Measurements from ENCODE around the gene APOLD1. TPM values are rescaled to one million over a fixed set of nuclear protein-coding genes. Genes with fewer than 3 reads are reported as not detected.
"Not testable (repeated sequence)": the region's sequence is repeated elsewhere in the genome, so short reads cannot be mapped to it uniquely, and the experiment has no call there.

The APOLD1 gene
- polyA plus RNA-seq, 1 experiment = 7.2 TPM

- no peaks in the 10 kb centered on the region for H3K36me3 ChIP-seq (ENCODE audit: control insufficient read depth, insufficient read depth, low read length)
- DNase-seq (ENCODE audit: low read depth) = no peak
- TF ChIP-seq CTCF (IDR thresholded peaks at IDR 0.05; ENCODE audit: insufficient read depth, low read depth, low read length) = no peak
- POLR2A ChIA-PET = interaction anchor here (0.8 kb wide), 1 partner anchor 178 kb away, joined by 17 read pairs; no protein-coding TSS in a partner anchor
- no peaks in the 10 kb centered on the region for H3K27me3 ChIP-seq (ENCODE audit: control insufficient read depth, insufficient read depth, low read length)
- H3K4me3 ChIP-seq (ENCODE audit: low read depth, low read length) = no peak overlapping the region
- CTCF ChIA-PET = interaction anchor here (1.4 kb wide), 1 partner anchor 19 kb away, joined by 3 read pairs; no protein-coding TSS in a partner anchor
Measured at GRCh38 chr12:12806784-12807516, 21.5 kb downstream of the APOLD1 start.

- H3K27me3 ChIP-seq (ENCODE audit: control insufficient read depth, insufficient read depth, low read length); H3K36me3 ChIP-seq (ENCODE audit: control insufficient read depth, insufficient read depth, low read length); DNase-seq (ENCODE audit: low read depth); CTCF ChIA-PET; H3K4me3 ChIP-seq (ENCODE audit: low read depth, low read length): not testable (repeated sequence)
- POLR2A ChIA-PET = interaction anchor here (0.8 kb wide), 1 partner anchor 178 kb away, joined by 17 read pairs; no protein-coding TSS in a partner anchor
Measured at GRCh38 chr12:12807517-12807903, 22.1 kb downstream of the APOLD1 start.

GRCh38 chr12:12807970-12808702 lies 22.7 kb downstream of the APOLD1 start:
- no peak for DNase-seq (ENCODE audit: low read depth)
- ChIA-PET CTCF (no interaction called here), POLR2A (interaction anchor here (0.6 to 0.7 kb wide), 2 partner anchors 11 to 83 kb away, joined by 3 read pairs; no protein-coding TSS in a partner anchor)

GRCh38 chr12:12810553-12811021 lies 25.1 kb downstream of the APOLD1 start:
- Histone ChIP-seq H3K36me3 (ENCODE audit: control insufficient read depth, insufficient read depth, low read length) (no peaks in the 10 kb centered on the region), H3K4me3 (ENCODE audit: low read depth, low read length) (no peak overlapping the region), H3K27me3 (ENCODE audit: control insufficient read depth, insufficient read depth, low read length) (no peaks in the 10 kb centered on the region)
- ChIA-PET POLR2A (no interaction called here), CTCF (interaction anchor here (1.3 kb wide), 1 partner anchor 22 kb away, joined by 3 read pairs; no protein-coding TSS in a partner anchor)
- no peak for DNase-seq (ENCODE audit: low read depth)
- TF ChIP-seq CTCF (IDR thresholded peaks at IDR 0.05; ENCODE audit: insufficient read depth, low read depth, low read length) = no peak

More at GRCh38 chr12:12807970-12808702, 22.7 kb downstream of the APOLD1 start:
- no peak overlapping the region for H3K4me3 ChIP-seq (ENCODE audit: low read depth, low read length)
- no peaks in the 10 kb centered on the region for H3K36me3 ChIP-seq (ENCODE audit: control insufficient read depth, insufficient read depth, low read length)
- no peak for TF ChIP-seq CTCF (IDR thresholded peaks at IDR 0.05; ENCODE audit: insufficient read depth, low read depth, low read length)
- H3K27me3 ChIP-seq (ENCODE audit: control insufficient read depth, insufficient read depth, low read length) = no peaks in the 10 kb centered on the region

- no peak for DNase-seq (ENCODE audit: low read depth)
- ChIA-PET CTCF (interaction anchor here (1.3 kb wide), 1 partner anchor 22 kb away, joined by 3 read pairs; no protein-coding TSS in a partner anchor), POLR2A (no interaction called here)
- Histone ChIP-seq H3K27me3 (ENCODE audit: control insufficient read depth, insufficient read depth, low read length) (no peaks in the 10 kb centered on the region), H3K4me3 (ENCODE audit: low read depth, low read length) (no peak overlapping the region), H3K36me3 (ENCODE audit: control insufficient read depth, insufficient read depth, low read length) (no peaks in the 10 kb centered on the region)
- TF ChIP-seq CTCF (IDR thresholded peaks at IDR 0.05; ENCODE audit: insufficient read depth, low read depth, low read length) = no peak
Measured at GRCh38 chr12:12811343-12811742, 25.9 kb downstream of the APOLD1 start.

All from BJ (cell line).